Measurements from ENCODE around the gene DYSF. TPM values are rescaled to one million over a fixed set of nuclear protein-coding genes. Genes with fewer than 3 reads are reported as not detected.

DYSF gene
- total RNA-seq, 1 experiment from 2014 or later: 0.24 TPM

- TF ChIP-seq EZH2 (IDR thresholded peaks at IDR 0.05; ENCODE audit: borderline replicate concordance, low read depth, low read length, poor library complexity, severe bottlenecking): no peak
- no peak for TF ChIP-seq CTCF (conservative IDR thresholded peaks at IDR 0.05; ENCODE audit: low read depth, low read length)
- H3K4me1 ChIP-seq (ENCODE audit: insufficient read depth, low read length, poor library complexity, severe bottlenecking): peaks cover 4% of the 10 kb centered on the region
- intact Hi-C loops (cut with micrococcal nuclease; ENCODE audit: unreplicated experiment): no loop called here
- POLR2A ChIA-PET (ENCODE audit: low non-redundant PET): no interaction called here
- no peak for DNase-seq (ENCODE audit: low spot score)
- peaks cover 3% of the 10 kb centered on the region for H3K9me3 ChIP-seq (ENCODE audit: low read depth, low read length, poor library complexity, severe bottlenecking)
- no peaks in the 10 kb centered on the region for H3K27me3 ChIP-seq (replicated peaks; ENCODE audit: insufficient read depth, low read depth, low read length, poor library complexity)
- no peak overlapping the region for H3K27ac ChIP-seq (ENCODE audit: low read depth, low read length, poor library complexity, severe bottlenecking)
- BruUV-seq (replicated peaks): no TSS peak
- H3K4me3 ChIP-seq (ENCODE audit: low read depth, low read length, poor library complexity, severe bottlenecking): no peak overlapping the region
- CTCF ChIA-PET: no interaction called here
- H3K36me3 ChIP-seq (ENCODE audit: insufficient read depth, low read length, poor library complexity, severe bottlenecking): no peaks in the 10 kb centered on the region
Observed at GRCh38 chr2:71566372-71566771, 113.0 kb downstream of the DYSF start.

GRCh38 chr2:71567625-71568024, 114.3 kb downstream of the DYSF start:
- H3K9me3 ChIP-seq (ENCODE audit: low read depth, low read length, poor library complexity, severe bottlenecking): peaks cover 3% of the 10 kb centered on the region
- ChIA-PET POLR2A (ENCODE audit: low non-redundant PET) (no interaction called here), CTCF (no interaction called here)
- intact Hi-C loops (cut with micrococcal nuclease; ENCODE audit: unreplicated experiment): no loop called here
- no peak overlapping the region for H3K4me3 ChIP-seq (ENCODE audit: low read depth, low read length, poor library complexity, severe bottlenecking)
- no TSS peak for BruUV-seq (replicated peaks)
- H3K36me3 ChIP-seq (ENCODE audit: insufficient read depth, low read length, poor library complexity, severe bottlenecking): no peaks in the 10 kb centered on the region
- no peak for TF ChIP-seq CTCF (conservative IDR thresholded peaks at IDR 0.05; ENCODE audit: low read depth, low read length)
- no peak for TF ChIP-seq EZH2 (IDR thresholded peaks at IDR 0.05; ENCODE audit: borderline replicate concordance, low read depth, low read length, poor library complexity, severe bottlenecking)
- H3K4me1 ChIP-seq (ENCODE audit: insufficient read depth, low read length, poor library complexity, severe bottlenecking): peaks cover 4% of the 10 kb centered on the region
- no peak overlapping the region for H3K27ac ChIP-seq (ENCODE audit: low read depth, low read length, poor library complexity, severe bottlenecking)
- no peaks in the 10 kb centered on the region for H3K27me3 ChIP-seq (replicated peaks; ENCODE audit: insufficient read depth, low read depth, low read length, poor library complexity)
- DNase-seq (ENCODE audit: low spot score): no peak

- H3K4me1 ChIP-seq (ENCODE audit: insufficient read depth, low read length, poor library complexity, severe bottlenecking): peaks cover 4% of the 10 kb centered on the region
- H3K4me3 ChIP-seq (ENCODE audit: low read depth, low read length, poor library complexity, severe bottlenecking): no peak overlapping the region
- H3K36me3 ChIP-seq (ENCODE audit: insufficient read depth, low read length, poor library complexity, severe bottlenecking): no peaks in the 10 kb centered on the region
- DNase-seq (ENCODE audit: low spot score): no peak
- POLR2A ChIA-PET (ENCODE audit: low non-redundant PET): no interaction called here
- intact Hi-C loops (cut with micrococcal nuclease; ENCODE audit: unreplicated experiment): no loop called here
- TF ChIP-seq EZH2 (IDR thresholded peaks at IDR 0.05; ENCODE audit: borderline replicate concordance, low read depth, low read length, poor library complexity, severe bottlenecking): no peak
- TF ChIP-seq CTCF (conservative IDR thresholded peaks at IDR 0.05; ENCODE audit: low read depth, low read length): no peak
- peaks cover 3% of the 10 kb centered on the region for H3K9me3 ChIP-seq (ENCODE audit: low read depth, low read length, poor library complexity, severe bottlenecking)
- CTCF ChIA-PET: no interaction called here
- BruUV-seq (replicated peaks): no TSS peak
- no peak overlapping the region for H3K27ac ChIP-seq (ENCODE audit: low read depth, low read length, poor library complexity, severe bottlenecking)
- no peaks in the 10 kb centered on the region for H3K27me3 ChIP-seq (replicated peaks; ENCODE audit: insufficient read depth, low read depth, low read length, poor library complexity)
Observed at GRCh38 chr2:71568103-71568502, 114.7 kb downstream of the DYSF start.
